Activated CD4-positive, CD25-positive, alpha-beta regulatory T cell treated with anti-CD3 and anti-CD28 coated beads, Interleukin-2, amount 50 U/mL, for 72 hours (primary cell): ENCODE data around the gene MRPL27.

Experiments
- DNase-seq: peaks from one replicate; pipeline ENCODE4 v3.0.0; 2021

MRPL27 gene

DNA sequence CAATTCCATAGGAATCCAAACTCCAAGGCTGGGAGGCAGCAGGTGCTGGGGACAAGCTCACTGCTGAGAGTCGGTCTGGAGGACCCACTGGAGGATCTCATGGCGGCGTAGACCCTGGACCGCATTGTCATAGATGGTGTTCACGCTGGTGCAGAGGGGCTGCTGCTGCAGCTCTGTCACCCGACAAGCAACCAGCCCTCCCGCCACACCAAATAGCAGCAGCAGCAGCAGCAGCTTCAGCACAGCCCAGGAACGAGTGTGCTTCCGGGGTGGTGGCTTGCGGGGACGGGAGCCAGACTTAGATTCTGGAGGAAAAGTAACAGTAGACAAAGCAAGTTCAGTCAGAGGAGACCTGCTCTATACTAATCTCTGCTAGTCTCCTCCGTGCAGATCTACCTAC lies 9.9 kb upstream of the MRPL27 start:
- no peak for DNase-seq

DNA sequence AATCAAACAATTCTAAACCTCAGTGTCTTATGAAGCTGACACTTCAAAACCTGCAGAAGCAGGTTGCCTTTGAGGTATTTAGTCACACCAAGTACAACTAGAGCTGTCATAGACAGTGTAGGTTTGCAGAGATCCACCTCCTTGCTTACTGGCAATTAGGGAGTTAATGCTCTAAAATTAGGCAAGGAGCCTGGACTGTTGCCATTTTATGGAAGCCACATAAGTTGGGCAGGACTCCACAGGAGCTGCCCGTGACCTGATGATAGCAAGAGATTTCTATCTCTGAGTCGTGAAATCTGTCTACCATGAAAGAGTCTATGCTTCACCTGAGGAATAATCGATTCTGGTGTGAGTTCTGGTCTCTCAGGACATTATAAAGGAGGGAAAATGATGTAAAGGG lies 8.9 kb upstream of the MRPL27 start:
- no peak for DNase-seq

DNA sequence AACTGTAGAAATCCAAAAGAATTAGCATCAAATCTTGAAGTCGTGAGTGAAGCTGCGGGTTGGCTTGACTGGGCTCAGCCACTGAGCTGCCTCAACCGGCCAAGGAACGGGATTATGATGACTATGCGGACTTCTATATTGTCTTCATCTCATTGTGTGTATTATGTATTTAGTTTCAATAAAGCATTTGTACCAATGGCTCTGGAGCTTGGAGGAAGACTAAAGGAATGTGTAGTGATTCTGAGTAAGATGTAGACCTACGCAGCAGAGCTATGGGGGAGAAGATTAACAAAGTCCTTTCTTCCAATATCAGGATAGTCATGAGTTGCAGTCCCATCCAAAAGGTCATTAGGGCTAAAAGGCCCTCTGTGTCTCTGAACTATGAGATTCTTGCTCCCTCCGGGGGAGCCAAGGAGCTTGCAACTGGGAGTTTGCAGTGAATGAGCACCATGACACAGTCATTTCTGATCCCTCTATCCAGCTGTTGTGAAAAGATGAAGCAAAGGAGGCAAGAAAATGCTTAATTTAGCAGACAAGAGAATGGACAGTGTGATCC lies 8.4 kb upstream of the MRPL27 start:
- DNase-seq: no peak

DNA sequence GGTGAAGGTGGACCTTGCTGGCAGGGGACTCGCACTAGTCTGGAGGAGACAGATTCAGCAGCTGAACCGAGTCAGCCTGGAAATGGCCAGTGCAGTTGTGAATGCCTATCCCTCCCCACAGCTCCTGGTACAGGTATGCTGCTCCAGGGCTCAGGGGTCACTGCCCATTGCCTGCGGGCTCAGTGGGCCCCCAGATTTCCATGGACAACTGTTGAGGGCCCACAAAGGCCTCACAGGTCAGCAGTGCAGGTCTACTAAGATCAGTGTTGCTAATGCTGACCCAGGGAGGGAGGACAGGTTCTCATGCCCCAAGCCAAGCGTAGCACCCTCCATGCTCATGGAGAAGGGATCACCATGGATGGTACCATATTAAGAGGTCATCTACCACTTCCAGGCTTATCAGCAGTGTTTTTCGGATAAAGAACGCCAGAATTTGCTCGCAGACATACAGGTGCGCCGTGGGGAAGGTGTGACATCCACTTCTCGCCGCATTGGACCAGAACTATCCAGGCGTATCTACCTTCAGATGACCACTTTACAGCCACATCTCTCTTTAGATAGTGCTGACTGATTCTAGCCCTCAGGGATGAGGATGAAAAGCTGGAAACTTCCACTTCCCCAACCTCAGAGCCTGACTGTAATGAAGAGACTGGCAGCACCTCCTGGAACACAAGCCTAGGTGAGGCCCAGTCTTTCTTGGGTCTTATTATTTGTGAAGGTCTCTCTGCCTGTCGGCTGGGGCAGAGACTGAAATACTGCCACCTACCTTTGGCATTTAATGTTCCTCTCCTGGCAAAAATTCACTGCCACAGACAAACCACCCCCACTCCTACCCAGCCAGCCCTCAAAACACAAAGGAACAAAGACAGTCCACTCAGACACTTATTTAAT lies 7.6 kb upstream of the MRPL27 start:
- no peak for DNase-seq

DNA sequence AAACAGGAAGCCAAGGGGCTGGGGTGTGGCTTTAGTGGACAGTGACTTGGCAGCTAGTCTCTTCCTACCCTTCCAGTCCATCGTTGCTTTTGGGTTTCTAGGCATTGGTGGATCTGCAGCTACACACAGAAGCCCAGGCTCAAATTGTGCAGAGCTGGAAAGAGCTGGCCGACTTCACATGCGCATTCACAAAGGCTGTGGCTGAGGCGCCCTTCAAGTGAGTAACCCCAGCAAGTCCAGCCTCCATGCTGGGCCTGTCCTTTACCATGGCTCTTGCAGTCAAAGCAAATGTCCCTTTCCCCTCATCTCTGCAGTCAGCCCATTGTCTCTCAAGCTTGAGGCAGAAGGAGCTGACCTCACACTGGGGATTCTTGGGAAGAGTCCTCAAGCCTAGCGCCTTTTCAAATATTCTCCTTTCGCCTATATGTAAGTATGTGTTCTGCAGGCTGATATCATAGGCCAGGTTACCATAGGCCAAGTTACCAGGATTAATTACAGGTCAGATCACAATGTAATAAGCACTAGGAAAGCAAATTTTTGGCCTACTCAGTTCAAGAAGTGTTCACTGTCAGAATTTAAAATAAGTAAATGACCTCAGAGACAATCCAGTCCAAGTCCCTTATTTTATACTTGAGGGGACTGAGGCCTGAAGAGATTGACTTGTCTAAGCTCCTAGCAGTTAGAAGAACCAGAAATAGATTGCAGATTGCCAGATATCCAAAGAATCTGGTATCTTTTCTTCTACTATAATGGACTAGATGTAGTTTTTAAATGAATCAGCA lies 6.6 kb upstream of the MRPL27 start:
- DNase-seq: no peak

DNA sequence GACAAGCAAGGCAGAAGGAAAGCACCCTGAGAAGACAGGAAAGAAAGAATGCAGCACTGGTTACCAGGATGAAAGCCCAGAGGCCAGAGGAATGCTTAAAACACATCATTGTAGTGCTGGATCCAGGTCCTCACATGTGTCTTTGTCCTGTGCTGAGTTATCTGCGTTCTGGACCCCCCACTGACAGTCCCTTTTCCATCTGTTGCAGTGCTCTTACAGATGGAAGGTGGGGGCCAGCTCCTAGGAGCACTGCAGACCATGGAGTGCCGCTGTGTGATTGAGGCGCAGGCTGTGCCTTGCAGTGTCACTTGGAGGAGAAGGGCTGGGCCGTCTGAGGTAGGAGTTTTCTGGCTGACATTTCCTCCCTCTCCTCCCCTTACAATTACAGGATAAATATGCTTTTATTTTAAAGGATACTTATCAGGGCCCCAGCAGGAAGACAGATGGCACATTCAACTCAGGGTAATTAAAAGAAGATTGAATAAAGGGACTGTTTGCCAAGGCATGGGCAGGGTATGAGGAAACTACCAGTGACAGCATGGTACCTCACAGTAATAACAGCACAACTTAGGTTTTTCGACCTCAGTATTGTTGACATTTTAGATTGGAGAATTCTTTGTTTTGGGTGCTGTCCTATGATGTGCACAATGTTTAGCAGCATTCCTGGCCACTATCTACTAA lies 3.0 kb upstream of the MRPL27 start:
- DNase-seq: no peak

DNA sequence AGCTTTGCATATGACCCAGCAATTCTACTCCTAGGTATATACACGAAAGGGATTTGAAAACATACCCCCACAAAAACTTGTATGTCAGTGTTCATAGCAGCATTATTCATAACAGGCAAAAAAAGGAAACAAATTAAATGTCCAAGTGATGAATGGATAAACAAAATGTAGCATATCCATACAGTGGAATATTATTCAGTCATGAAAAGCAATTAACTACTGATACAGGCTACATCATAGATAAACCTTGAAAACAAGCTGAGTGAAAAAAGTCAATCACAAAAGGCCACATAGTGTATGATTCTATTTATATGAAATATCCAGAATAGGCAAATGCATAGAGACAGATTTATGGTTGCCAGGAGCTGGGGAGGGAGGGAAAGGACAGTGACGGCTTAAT lies 721 bp upstream of the MRPL27 start:
- no peak for DNase-seq

DNA sequence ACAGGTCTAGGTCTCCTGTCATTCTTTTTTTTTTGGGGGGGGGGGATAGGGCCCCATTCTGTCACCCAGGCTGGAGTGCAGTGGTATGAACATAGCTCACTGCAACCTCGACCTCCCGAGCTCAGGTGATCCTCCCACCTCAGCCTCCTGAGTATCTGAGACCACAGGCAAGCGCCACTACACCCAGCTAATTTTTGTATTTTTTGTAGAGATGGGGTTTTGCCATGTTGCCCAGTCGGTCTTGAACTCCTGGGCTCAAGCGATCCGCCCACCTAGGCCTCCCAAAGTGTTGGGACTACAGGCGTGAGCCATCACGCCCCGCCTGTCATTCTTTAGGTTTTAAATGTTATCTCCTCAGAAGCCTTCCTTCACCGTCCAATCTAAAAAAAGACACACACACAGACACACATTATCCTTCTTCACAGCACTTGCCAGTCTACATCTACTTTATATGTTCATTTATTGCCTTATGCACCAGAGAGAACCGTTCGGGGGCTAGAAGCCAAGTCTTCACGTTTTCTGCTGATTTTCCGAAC lies 694 bp downstream of the MRPL27 start:
- no peak for DNase-seq

DNA sequence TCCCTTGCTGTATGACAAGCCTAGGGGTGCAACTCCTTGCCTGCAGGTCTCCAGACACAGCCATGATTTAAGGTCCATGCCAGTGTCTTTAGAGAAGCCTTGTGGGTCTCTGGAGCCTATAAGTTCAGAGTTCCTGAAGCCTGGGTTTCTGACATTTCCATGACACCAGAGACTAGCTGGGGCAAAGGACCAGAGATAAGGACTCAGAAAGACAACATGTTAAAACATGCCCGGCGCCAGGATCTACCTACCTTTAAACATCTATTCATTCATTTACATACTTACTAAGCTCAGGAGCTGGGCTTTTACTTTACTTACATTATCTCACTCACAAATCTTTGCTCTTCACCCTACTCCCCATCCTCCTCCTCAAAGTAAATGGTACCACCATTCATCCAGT lies 1.5 kb downstream of the MRPL27 start:
- DNase-seq: no peak

DNA sequence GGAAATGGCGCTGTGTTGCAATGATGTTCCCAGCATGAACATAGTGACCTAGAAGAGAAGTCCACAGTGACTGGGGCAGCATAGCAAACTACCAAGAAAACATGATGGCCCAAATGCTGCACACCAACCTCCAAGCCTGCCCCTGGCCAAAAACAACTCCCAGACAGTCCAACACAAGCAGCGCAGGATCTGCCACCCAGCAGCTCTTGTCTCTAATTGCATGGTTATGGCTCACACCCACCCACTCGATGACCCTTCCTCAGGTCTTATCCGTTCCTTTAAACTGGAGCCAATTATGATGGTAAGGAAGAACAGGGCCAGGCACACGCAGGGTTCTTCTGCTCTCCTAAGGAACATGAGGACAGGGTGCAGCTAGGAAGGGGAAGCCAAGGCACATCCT lies 2.9 kb downstream of the MRPL27 start:
- no peak for DNase-seq

DNA sequence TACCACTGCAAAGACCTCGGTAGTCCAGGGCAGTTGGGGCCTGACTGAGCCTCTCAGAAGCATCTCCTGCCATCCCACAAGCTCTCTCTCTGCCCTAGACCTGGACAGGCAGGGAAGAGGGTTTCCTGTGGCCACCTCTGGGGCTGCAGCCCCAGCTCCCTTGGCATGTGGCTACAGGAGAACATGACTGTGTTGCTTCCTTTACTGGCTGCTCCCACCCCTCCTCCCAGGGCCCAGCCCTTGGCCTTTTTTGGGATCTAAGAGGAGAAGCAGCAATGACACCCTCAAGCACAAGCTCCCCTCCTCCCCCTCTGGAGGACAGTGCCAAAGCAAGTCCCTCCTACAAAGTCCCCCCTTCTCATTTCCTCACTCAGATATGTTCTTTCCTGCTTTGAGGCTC lies 5.6 kb downstream of the MRPL27 start:
- no peak for DNase-seq

DNA sequence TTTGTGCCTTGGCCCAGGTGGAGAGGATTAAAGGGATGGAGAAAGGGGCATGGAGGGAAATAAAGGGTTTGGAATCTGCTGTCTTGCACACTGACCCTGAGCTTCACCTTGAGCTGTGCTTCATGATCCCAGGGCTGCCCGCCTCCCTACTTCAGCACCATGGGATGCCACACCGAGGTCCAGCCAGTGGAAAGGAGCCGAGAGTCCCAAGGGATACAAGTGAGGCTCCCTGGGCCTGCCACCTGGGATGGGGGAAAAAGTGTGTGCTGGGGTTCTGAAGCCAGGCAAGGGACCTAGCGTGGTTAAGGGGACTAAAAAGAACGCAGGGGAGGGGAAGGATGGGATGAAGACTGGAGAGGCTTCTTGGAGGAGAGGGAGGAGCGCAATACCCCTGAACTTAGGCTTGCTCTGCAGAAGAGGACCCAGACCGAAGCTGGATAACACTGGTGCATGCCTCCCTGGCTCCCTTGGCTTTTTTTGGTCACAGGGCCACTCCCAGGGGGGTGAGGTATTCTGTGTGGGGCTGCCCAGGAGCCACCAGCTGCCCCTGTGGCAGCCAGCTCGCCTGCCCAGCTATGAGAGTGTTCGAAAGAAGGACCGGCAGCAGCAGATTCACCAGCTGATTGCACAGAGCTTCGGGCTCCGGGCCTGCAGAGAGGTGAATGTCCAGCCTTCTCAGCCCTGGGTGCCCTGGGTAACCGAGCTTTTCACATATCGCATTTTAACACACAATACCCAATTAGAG lies 7.2 kb downstream of the MRPL27 start:
- DNase-seq: no peak

DNA sequence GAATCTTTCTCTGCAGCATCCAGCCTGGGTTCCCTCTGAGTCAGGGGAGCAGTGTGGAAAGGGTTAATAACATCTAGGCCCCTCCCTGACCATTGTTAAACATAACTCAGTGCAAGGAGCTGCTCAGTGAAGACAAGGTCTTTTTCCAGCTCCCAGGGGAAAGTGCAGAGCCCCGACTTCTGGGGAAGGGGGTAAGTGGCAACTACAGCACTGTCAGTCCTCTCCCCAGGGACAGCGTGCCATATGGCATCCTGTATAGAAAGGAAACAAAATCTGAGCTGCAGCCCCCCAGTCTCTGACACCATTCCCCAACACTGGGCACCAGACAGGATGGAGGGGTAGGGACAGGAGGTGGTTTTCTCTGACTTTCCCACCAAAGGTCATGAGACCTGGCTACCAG lies 7.8 kb downstream of the MRPL27 start:
- no peak for DNase-seq

DNA sequence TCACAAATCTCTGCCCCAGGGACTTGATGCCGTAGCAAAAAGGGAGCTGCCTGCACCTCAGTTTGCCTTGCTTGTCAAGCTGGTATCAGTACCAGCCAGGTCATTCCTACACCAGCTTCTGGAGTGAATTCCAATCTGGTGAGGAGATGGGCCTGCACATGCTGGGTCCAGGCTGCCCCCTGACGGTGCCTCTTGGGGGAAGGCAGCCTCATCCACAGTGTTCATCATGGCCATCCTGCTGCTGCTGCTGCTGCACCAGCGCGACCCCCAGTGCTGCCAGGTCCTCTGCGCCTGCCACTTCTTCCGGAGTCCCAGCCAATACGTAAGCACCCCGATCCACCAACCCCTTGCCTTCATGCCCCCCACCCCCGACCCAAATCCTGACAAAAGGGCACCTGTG lies 8.3 kb downstream of the MRPL27 start:
- DNase-seq: no peak

DNA sequence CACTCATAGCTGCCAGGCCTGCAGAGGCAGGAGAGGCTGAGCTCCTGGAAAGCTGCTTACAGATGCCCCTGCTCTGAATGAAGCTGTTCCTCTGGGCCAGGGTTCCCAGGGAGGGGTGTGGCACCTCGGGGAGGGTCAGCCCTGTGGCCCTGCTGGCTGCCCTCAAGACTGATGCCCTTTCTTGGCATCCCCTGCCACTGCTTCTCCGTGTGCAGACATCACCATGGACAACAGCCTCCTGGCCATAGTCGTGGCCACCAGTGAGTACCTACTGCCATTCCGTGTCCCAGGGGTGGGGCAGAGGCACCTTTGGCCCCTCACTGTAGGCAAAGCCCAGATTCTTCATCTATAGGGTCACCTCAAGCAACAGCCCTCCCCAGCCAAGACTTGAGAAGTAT lies 8.9 kb downstream of the MRPL27 start:
- DNase-seq: no peak

DNA sequence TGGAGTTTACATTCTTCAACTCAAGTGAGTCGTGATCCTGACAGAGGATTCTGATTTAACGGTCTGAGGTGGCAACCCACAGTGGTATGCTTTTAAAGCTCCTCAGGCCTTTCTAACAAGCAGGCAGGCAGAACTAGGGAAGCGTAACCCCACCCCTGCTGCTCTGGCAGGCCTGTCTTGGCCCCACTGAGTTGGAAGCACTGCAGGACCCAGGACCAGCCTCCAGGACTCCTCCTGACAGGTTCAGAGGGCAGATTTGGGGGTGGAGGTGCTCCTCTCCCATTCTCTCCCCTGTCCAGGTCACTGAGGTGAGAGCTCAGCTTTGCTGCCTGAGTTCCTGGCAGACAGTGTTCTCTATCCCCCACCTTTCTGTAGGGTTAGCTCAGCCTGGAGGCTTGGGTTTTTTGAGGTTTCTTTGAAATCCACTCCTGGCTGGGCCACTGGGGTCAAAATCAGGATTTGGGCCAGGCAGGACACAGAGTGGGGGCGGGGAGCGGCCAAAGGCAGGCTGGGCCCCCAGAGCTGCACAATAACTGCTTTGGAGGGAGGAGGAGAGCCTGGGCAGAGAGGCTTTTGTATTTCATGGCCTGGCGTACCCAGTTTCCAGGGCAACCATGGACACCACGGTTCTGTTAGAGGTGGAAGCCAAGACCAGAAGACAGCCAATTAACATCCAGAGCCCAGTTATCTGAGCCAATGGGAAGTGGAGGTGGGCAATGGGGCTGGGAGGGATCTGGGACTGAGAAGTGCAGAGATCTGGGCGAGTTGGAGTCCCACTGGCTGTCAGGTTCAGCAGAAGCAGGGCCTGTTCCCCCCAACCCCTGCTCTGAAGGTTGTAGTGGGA lies 9.5 kb downstream of the MRPL27 start:
- DNase-seq: no peak

DNA sequence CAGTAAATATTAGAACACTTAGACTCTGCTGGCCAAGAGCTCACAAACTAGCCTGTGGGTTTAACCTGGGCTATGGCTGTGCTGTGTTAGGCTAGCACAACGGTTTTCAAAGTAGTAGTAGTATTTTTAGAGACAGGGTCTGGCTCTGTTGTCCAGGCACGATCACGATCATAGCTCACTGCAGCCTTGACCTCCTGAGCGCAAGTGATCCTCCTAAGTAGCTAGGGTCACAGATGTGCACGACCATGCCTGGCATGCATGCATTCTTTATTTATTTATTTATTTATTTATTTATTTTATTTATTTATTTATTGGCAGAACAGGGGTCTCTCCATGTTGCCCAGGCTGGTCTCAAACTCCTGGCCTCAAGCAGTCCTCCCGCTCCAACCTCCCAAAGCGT lies 10.3 kb downstream of the MRPL27 start:
- no peak for DNase-seq

DNA sequence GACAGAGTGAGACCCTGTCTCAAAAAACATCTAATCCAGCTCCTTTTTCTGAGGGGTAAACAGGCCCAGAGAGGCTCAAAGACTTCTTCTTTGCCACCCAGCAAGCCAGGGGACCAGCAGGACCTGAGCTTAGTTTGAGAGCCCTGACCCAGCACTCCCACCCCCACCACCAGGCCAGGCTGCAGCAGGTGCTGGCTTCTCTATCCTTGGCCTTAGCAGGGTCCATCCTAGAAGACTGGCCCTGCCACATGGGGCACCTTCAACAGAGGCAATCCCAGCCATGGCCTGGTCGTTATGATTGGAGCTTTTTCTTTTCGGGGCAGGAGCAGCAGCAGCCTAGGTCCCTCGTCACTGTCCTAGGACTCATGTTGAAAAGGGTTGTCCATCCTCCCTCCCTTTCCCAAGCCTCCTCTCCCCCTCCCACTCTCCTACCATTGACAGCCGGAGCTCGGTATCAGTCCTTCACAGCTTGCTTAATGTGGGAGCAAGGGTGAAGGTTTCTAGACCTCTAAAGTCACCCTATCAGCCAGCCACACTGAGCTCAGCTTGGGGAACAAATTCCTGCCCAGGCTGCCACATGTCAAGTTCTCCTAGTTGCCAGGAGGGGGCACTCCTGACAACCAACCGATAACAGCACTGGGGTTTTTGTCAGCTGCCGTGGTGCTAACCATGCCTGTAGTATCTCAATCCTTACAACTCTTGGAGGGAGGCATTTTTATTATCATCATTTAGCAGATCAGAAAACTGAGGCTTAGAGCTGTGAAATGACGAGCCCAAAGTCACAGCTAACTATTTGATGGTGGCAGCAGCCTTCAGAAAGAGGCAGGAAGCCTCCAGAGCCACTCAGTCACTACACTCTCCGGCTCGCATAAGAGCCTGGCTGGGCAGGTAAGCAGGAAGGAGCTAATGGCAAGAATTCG lies 11.2 kb downstream of the MRPL27 start:
- DNase-seq: no peak

DNA sequence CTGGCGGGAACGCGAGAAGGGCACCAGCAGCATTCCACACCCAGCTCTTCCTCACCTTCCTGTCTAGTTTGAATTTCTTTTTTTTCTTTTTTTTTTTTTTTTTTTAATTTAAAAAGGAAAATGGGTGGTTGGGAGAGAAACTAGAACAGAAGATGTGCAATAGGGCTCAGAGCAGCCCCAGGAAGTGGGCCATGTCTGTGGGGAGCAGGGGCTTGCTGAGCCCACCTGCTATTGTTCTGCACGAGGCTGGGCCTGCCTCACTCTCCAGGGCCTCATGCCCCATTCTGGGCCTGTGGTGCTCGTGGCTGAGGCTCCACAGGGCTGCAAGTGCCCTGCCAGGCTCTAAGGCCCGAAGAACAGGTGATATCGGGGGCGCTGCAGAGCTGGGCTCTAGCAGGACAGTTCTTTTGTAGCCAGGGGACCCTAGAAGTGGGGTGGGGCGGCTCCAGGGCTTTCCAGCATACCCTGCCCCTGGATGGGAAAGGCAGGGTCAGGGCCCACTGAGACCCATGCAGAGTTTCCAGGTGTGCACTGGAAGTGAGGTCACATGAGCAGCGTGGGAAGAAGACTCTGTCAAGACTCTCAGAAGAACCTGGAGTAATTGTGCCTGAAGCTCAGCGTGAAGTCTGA lies 12.4 kb downstream of the MRPL27 start:
- DNase-seq: no peak

DNA sequence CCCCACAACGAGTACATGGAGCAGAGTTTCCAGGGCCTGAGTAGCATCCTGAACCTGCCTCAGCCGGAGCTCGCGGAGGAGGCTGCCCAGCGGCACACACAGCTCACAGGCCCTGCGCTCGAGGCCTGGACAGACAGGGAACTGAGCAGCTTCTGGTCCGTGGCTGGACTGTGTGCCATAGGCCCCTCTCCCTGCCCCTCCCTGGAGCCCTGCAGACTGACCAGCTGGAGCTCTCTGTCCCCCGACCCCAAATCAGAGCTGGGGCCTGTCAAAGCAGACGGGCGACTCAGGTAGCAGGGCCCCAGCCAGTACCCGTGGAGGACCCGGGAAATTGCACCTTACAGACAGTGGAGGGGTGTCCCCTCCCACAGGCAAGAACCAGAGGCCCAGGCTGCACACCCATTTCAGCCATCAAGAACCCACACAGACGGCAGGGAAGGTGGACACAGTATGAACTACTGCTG lies 13.0 kb downstream of the MRPL27 start:
- DNase-seq: no peak
